ENCODE data around the gene EXD2.

Gene EXD2

GRCh38 chr14:69261761-69262331 lies 70.5 kb downstream of the EXD2 start:
- no peak overlapping the region for H3K4me2 ChIP-seq (ENCODE audit: insufficient read depth, low read length)
- no peak overlapping the region for H3K9ac ChIP-seq (ENCODE audit: low read depth, low read length)
- H3K79me2 ChIP-seq (ENCODE audit: insufficient read depth, low read length): no peaks in the 10 kb centered on the region
- no peak overlapping the region for H2AFZ ChIP-seq (ENCODE audit: low read depth, low read length)
- H3K4me1 ChIP-seq (ENCODE audit: insufficient read depth, low read length): no peaks in the 10 kb centered on the region
- no peak overlapping the region for H3K4me3 ChIP-seq (ENCODE audit: low read depth in 1 of 2, low read length in 2 of 2)
- ATAC-seq (ENCODE audit: insufficient read depth, low read depth): no peak
- TF ChIP-seq EZH2 (IDR thresholded peaks at IDR 0.05; ENCODE audit: borderline replicate concordance, low read depth, low read length, severe bottlenecking): no peak
- no peak for TF ChIP-seq CTCF (IDR thresholded peaks at IDR 0.05; ENCODE audit: borderline replicate concordance, extremely low read depth, low read length, poor library complexity, severe bottlenecking)
- no peak for DNase-seq
- H4K20me1 ChIP-seq (ENCODE audit: insufficient read depth, low read length): no peaks in the 10 kb centered on the region
- H3K27me3 ChIP-seq (ENCODE audit: insufficient read depth, low read length, poor library complexity): peaks cover 20% of the 10 kb centered on the region
- no peaks in the 10 kb centered on the region for H3K36me3 ChIP-seq (ENCODE audit: insufficient read depth, low read length)
- H3K27ac ChIP-seq (ENCODE audit: low read length): no peak overlapping the region
- H3K9me3 ChIP-seq (ENCODE audit: insufficient read depth, low read length, severe bottlenecking): no peaks in the 10 kb centered on the region

GRCh38 chr14:69262516-69262915 lies 71.2 kb downstream of the EXD2 start:
- H3K9ac ChIP-seq (ENCODE audit: low read depth, low read length): no peak overlapping the region
- H3K4me2 ChIP-seq (ENCODE audit: insufficient read depth, low read length): no peak overlapping the region
- no peaks in the 10 kb centered on the region for H3K79me2 ChIP-seq (ENCODE audit: insufficient read depth, low read length)
- no peak for TF ChIP-seq EZH2 (IDR thresholded peaks at IDR 0.05; ENCODE audit: borderline replicate concordance, low read depth, low read length, severe bottlenecking)
- TF ChIP-seq CTCF (IDR thresholded peaks at IDR 0.05; ENCODE audit: borderline replicate concordance, extremely low read depth, low read length, poor library complexity, severe bottlenecking): no peak
- no peak overlapping the region for H3K27ac ChIP-seq (ENCODE audit: low read length)
- no peaks in the 10 kb centered on the region for H4K20me1 ChIP-seq (ENCODE audit: insufficient read depth, low read length)
- DNase-seq: no peak
- ATAC-seq (ENCODE audit: insufficient read depth, low read depth): no peak
- no peaks in the 10 kb centered on the region for H3K4me1 ChIP-seq (ENCODE audit: insufficient read depth, low read length)
- H3K36me3 ChIP-seq (ENCODE audit: insufficient read depth, low read length): no peaks in the 10 kb centered on the region
- H3K27me3 ChIP-seq (ENCODE audit: insufficient read depth, low read length, poor library complexity): peaks cover 20% of the 10 kb centered on the region
- no peak overlapping the region for H2AFZ ChIP-seq (ENCODE audit: low read depth, low read length)
- no peak overlapping the region for H3K4me3 ChIP-seq (ENCODE audit: low read depth in 1 of 2, low read length in 2 of 2)
- H3K9me3 ChIP-seq (ENCODE audit: insufficient read depth, low read length, severe bottlenecking): no peaks in the 10 kb centered on the region

- ATAC-seq (ENCODE audit: insufficient read depth, low read depth) (no peak), DNase-seq (no peak)
- Histone ChIP-seq H3K36me3 (ENCODE audit: insufficient read depth, low read length) (no peaks in the 10 kb centered on the region), H3K9me3 (ENCODE audit: insufficient read depth, low read length, severe bottlenecking) (no peaks in the 10 kb centered on the region), H3K27ac (ENCODE audit: low read length) (no peak overlapping the region), H3K4me2 (ENCODE audit: insufficient read depth, low read length) (no peak overlapping the region), H3K4me3 (ENCODE audit: low read depth in 1 of 2, low read length in 2 of 2) (no peak overlapping the region), H3K27me3 (ENCODE audit: insufficient read depth, low read length, poor library complexity) (peaks cover 20% of the 10 kb centered on the region), H3K9ac (ENCODE audit: low read depth, low read length) (no peak overlapping the region), H3K4me1 (ENCODE audit: insufficient read depth, low read length) (no peaks in the 10 kb centered on the region), H2AFZ (ENCODE audit: low read depth, low read length) (no peak overlapping the region), H3K79me2 (ENCODE audit: insufficient read depth, low read length) (no peaks in the 10 kb centered on the region), H4K20me1 (ENCODE audit: insufficient read depth, low read length) (no peaks in the 10 kb centered on the region)
- no peak for TF ChIP-seq CTCF (IDR thresholded peaks at IDR 0.05; ENCODE audit: borderline replicate concordance, extremely low read depth, low read length, poor library complexity, severe bottlenecking)
- no peak for TF ChIP-seq EZH2 (IDR thresholded peaks at IDR 0.05; ENCODE audit: borderline replicate concordance, low read depth, low read length, severe bottlenecking)
Observed at GRCh38 chr14:69263364-69263763, 72.1 kb downstream of the EXD2 start.

- Histone ChIP-seq H3K79me2 (ENCODE audit: insufficient read depth, low read length) (no peaks in the 10 kb centered on the region), H3K27me3 (ENCODE audit: insufficient read depth, low read length, poor library complexity) (peaks cover 20% of the 10 kb centered on the region), H3K4me1 (ENCODE audit: insufficient read depth, low read length) (no peaks in the 10 kb centered on the region), H3K9me3 (ENCODE audit: insufficient read depth, low read length, severe bottlenecking) (no peaks in the 10 kb centered on the region), H4K20me1 (ENCODE audit: insufficient read depth, low read length) (no peaks in the 10 kb centered on the region), H3K4me3 (ENCODE audit: low read depth in 1 of 2, low read length in 2 of 2) (no peak overlapping the region), H3K27ac (ENCODE audit: low read length) (no peak overlapping the region), H3K9ac (ENCODE audit: low read depth, low read length) (no peak overlapping the region), H2AFZ (ENCODE audit: low read depth, low read length) (no peak overlapping the region), H3K36me3 (ENCODE audit: insufficient read depth, low read length) (no peaks in the 10 kb centered on the region), H3K4me2 (ENCODE audit: insufficient read depth, low read length) (no peak overlapping the region)
- ATAC-seq (ENCODE audit: insufficient read depth, low read depth) (no peak), DNase-seq (no peak)
- TF ChIP-seq EZH2 (IDR thresholded peaks at IDR 0.05; ENCODE audit: borderline replicate concordance, low read depth, low read length, severe bottlenecking) (no peak), CTCF (IDR thresholded peaks at IDR 0.05; ENCODE audit: borderline replicate concordance, extremely low read depth, low read length, poor library complexity, severe bottlenecking) (no peak)
Observed at GRCh38 chr14:69263771-69264170, 72.5 kb downstream of the EXD2 start.
